WERI-Rb-1 (cell line): Measurements from ENCODE around the gene ZNF124.
"Not testable (repeated sequence)": the region's sequence is repeated elsewhere in the genome, so short reads cannot be mapped to it uniquely, and the experiment has no call there.

Experiments used
- DNase-seq: peaks from one replicate; pipeline ENCODE4 v3.0.0-alpha.2; 2020
- H3K27ac ChIP-seq: fragments of 250-450 bp; sonication (Bioruptor Pico); 2 replicates; pipeline ENCODE4 v1.5.1; 2020; ENCODE audit warnings: mild to moderate bottlenecking, moderate library complexity
- H3K27me3 ChIP-seq: fragments of 250-450 bp; sonication (Bioruptor Pico); 2 replicates; pipeline ENCODE4 v1.5.1; 2021; ENCODE audit warnings: mild to moderate bottlenecking, low read depth, moderate library complexity; ENCODE audit not compliant: insufficient read depth, severe bottlenecking
- H3K36me3 ChIP-seq: fragments of 250-450 bp; sonication (Bioruptor Pico); 2 replicates; pipeline ENCODE4 v1.5.1; 2020; ENCODE audit warnings: mild to moderate bottlenecking, moderate library complexity
- H3K4me3 ChIP-seq: 2 replicates; pipeline ENCODE4 v1.5.1; 2011; ENCODE audit warnings: low read depth, mild to moderate bottlenecking, control low read depth, low read length
- H3K9me3 ChIP-seq: fragments of 250-450 bp; sonication (Bioruptor Pico); 2 replicates; pipeline ENCODE4 v1.5.1; 2021; ENCODE audit warnings: mild to moderate bottlenecking, moderate library complexity; ENCODE audit not compliant: severe bottlenecking
- CTCF ChIP-seq: IDR thresholded peaks from 2 replicates; pipeline ENCODE4 v1.5.1; 2011; ENCODE audit warnings: low read depth, mild to moderate bottlenecking, control low read depth, inconsistent platforms, low read length

The ZNF124 gene

GRCh38 chr1:247165674-247166073, 6.1 kb downstream of the ZNF124 start:
- no peak overlapping the region for H3K4me3 ChIP-seq
- no peaks in the 10 kb centered on the region for H3K27me3 ChIP-seq
- no peak for TF ChIP-seq CTCF
- H3K9me3 ChIP-seq, result peaks cover 18% of the 10 kb centered on the region
- DNase-seq, result no peak
- no peak overlapping the region for H3K27ac ChIP-seq
- H3K36me3 ChIP-seq, result peaks cover 44% of the 10 kb centered on the region

DNA sequence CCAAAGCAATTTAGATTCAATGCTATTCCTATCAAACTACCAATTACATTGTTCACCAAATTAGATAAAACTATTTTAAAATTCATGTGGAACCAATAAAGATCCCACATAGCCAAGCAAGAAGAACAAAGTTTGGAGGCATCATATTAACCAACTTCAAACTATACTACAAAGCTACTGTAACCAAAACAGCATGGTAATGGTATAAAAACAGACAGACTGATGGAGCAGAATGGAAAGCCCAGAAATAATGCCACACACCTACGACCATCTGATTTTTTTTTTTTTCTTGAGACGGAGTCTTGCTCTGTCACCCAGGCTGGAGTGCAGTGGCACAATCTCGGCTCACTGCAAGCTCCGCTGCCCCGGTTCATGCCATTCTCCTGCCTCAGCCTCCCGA, 7.1 kb downstream of the ZNF124 start:
- Histone ChIP-seq H3K4me3 (no peak overlapping the region), H3K9me3 (peaks cover 18% of the 10 kb centered on the region), H3K27ac (no peak overlapping the region), H3K36me3 (peaks cover 52% of the 10 kb centered on the region), H3K27me3 (no peaks in the 10 kb centered on the region)
- no peak for TF ChIP-seq CTCF
- DNase-seq, result no peak

DNA sequence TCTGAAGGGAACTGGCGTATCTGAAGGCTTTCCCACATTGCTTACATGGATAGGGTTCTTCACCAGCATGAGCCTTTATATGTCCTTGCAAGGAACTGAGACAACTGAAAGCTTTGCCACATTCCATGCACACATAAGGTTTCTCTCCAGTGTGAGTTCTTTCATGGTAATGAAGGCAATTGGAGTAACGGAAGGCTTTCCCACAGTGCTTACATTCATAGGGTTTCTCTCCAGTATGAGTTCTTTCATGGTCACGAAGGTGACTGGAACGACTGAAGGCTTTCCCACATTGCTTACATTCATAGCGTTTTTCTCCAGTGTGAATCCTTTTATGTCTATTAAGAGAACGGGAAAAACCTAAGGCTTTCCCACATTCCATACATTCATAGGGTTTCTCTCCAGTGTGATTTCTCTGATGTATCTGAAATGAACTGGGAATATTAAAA, 15.0 kb downstream of the ZNF124 start:
- TF ChIP-seq CTCF, result no peak
- H3K27ac ChIP-seq, result no peak overlapping the region
- H3K27me3 ChIP-seq, result no peaks in the 10 kb centered on the region
- peaks cover 21% of the 10 kb centered on the region for H3K9me3 ChIP-seq
- no peak for DNase-seq
- H3K36me3 ChIP-seq, result peaks cover 71% of the 10 kb centered on the region
- no peak overlapping the region for H3K4me3 ChIP-seq

- Histone ChIP-seq H3K27ac (no peak overlapping the region), H3K4me3 (no peak overlapping the region), H3K27me3 (no peaks in the 10 kb centered on the region), H3K9me3 (peaks cover 4% of the 10 kb centered on the region), H3K36me3 (peaks cover 38% of the 10 kb centered on the region)
- DNase-seq, result no peak
- no peak for TF ChIP-seq CTCF
Observed at GRCh38 chr1:247147781-247148180, 24.0 kb downstream of the ZNF124 start.

DNA sequence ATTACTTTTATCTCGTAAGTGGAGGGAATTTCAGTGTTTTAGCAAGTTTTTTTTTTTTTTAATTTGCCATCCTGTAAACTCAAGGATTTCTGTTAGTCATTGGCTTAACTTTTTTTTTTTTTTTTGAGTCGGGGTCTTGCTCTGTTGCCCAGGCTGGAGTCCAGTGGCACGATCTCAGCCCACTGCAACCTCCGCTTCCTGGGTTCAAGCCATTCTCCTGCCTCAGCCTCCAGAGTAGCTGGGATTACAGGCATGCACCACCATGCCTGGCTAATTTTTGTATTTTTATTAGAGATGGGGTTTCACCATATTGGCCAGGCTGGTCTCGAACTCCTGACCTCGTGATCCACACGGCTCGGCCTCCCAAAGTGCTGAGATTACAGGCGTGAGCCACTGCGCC, 24.7 kb downstream of the ZNF124 start:
- DNase-seq, H3K27me3 ChIP-seq, H3K27ac ChIP-seq, H3K9me3 ChIP-seq, H3K4me3 ChIP-seq: not testable (repeated sequence)
- peaks cover 41% of the 10 kb centered on the region for H3K36me3 ChIP-seq

DNA sequence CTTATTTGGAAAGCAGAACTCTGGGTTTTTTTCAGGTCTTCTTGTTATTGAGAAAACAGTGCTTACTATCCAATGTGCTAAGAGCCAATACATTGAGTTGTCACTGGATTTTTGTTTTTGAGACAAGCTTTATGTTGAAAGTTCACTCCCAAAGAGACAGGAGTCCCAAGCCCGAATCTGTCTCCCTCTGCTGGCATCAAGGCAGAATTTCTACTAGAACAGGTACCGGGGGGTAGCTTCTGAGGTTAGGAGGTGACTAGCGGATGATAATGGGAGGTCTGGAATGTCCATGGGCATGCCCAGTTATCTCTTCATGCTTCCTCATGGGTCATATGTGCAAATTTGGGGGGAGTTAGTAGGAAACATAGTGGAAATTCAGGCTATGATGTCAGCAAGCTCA, 25.1 kb downstream of the ZNF124 start:
- DNase-seq, result peak; percentile 29
- TF ChIP-seq CTCF, result peak; percentile 58
- H3K36me3 ChIP-seq, result peaks cover 45% of the 10 kb centered on the region
- H3K9me3 ChIP-seq, result peaks cover 4% of the 10 kb centered on the region
- no peaks in the 10 kb centered on the region for H3K27me3 ChIP-seq
- H3K27ac ChIP-seq, result no peak overlapping the region
- H3K4me3 ChIP-seq, result no peak overlapping the region
